CD4-positive, alpha-beta T cell treated with Interleukin-6 for 4 hours (primary cell): Measurements from ENCODE around the gene KISS1R.
A peak's percentile ranks its signal among the peaks of the same experiment; 100 is the strongest.

Experiments
- DNase-seq: peaks from one replicate; pipeline ENCODE4 v3.0.0-alpha.2; 2020; ENCODE audit warnings: mixed read lengths

The KISS1R gene

GRCh38 chr19:900302-901111 lies 16.6 kb upstream of the KISS1R start:
- peak; percentile 58 for DNase-seq

- DNase-seq: no peak
Observed at GRCh38 chr19:901216-902092, 15.7 kb upstream of the KISS1R start.

DNA sequence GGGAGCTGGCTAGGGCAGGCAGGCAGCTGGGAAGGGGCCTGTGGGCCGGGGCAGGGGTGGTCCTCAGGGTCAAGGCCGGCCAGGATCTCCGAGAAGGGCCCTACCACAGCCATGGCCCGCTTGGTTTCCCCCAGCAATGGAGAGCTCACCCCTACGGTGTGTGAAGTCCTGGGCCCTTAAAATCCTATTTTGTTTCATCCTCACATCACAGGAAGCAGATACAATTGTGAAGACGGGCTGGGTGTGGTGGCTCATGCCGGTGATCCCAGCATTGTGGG lies 15.1 kb upstream of the KISS1R start:
- DNase-seq: no peak

GRCh38 chr19:902446-903226 lies 14.5 kb upstream of the KISS1R start:
- no peak for DNase-seq

GRCh38 chr19:903266-903797 lies 13.8 kb upstream of the KISS1R start:
- DNase-seq: no peak

- no peak for DNase-seq
Observed at GRCh38 chr19:904545-904944, 12.6 kb upstream of the KISS1R start.

DNA sequence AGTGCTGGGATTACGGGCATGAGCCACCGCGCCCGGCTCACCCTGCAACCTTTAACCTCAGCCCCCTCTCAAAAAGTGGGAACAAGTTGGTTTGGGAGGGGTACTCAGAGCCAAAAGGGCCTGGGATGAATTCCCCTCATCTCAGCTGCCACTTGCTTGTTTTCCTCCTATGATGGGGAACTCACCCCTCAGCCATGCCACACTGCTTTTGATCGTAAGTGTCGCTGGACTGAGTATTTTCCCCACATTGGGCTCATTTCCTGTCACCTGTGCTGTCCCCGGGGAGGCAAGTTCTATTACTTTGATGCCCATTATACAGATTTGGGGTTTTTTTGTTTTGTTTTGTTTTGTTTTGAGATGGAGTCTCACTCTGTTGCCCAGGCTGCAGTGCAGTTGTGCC lies 10.7 kb upstream of the KISS1R start:
- DNase-seq: peak; percentile 39

DNA sequence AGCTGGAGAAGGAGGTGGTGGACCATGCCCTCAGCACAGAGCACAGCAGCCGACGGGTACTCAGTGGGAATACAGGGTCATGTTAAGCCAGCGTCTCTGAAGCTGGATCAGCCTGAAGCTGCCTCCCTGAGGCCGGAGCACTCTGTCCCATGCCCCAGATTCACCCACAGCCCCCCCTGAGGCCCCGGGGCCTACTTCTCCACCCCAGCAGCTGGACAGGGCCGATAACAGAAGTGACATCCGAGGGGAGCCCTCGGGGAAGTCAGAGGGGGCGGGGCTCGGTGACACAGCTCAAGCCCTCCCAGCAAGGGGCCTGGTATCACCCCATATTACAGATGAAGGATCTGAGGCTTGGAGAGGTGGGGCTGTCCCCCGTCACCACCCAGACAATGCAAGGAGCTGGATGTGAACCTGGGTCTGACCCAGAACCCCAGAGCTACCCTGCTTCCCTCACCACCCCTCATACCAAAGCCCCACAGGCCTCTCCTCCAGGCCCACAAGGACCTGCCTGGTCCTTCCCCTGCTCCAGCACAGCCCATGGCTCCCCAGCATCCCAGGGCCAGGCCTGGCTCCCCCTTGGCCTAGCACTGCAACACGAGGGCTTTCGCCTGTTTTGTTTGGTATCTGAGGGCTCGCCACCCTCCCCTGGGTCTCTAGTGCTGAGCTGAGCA lies 9.8 kb upstream of the KISS1R start:
- DNase-seq: peak; percentile 54

DNA sequence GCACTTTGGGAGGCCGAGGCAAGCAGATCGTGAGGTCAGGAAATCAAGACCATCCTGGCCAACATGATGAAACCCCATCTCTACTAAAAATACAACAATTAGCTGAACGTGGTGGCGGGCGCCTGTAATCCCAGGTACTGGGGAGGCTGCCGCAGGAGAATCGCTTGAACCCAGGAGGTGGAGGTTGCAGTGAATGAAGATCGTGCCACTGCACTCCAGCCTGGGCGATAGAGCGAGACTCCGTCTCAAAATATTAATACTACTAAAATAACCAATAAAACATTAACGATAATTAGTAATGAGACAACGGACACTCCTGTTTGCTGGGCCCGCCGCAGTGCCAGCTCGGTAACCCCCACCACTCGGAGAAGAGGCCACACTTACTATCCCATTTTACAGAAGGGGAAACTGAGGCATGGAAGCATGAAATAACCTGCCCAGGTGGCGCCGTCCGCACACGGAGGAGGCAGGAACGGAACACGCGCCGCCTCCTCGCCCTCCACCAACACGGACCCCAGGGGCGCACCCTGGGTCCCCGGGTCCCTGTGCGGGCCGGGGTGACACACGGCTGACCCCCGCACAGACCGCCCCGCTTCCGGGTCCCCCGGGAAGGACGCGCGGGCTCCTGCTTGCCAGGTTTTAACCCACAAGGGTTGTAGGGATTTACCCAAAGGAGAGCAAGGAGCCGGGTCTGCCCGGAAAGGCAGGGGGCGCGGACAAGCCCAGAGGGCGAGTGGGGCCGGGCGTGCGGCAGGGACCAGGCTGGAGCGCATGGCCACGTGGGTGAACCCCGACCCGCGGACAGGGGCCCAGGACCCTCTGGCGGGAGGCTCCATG lies 5.7 kb upstream of the KISS1R start:
- DNase-seq: no peak

DNA sequence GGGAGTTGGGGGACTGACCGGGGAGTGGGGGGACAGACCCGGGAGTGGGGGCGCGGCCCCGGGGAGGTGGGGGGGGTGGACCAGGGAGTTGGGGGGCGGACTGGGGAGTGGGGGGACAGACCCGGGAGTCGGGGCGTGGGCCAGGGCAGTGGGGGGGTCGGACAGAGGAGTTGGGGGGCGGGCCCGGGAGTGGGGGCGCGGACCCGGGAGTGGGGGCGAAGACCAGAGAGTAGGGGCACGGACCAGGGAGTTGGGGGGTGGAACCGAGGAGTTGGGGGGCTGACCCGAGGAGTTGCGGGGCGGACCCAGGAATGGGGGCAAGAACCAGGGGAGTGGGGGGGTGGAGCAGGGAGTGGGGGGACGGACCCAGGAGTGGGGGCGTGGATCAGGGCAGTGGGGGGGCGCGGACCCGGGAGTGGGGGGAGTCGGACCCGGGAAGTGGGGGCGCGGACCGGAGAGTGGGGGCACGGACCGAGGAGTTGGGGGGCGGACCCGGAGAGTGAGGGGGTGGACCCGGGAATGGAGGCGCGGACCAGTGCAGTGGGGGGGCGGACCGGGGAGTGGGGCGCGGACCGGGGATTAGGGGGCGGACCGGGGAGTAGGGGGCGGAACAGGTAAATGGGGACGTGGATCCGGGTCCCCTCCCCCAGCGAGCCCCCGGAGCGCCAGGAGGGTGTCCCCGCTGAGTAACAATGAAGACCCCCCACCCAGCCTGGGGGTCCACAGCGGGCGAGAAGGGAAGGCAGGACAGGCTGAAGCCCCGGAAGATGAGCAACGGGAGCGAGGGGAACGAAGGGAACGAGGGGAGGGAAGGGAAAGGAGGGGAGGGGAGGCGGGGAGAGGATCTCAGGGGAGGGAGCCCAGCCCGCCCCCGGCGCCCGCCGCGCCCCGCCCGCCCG lies 4.7 kb upstream of the KISS1R start:
- DNase-seq: peak; percentile 73

GRCh38 chr19:913080-913748 lies 3.9 kb upstream of the KISS1R start, which contains the start of gene R3HDM4:
R3HDM4 (minus strand) TSS chr19:913219; CDS start chr19:913157, 62 bp downstream.
- DNase-seq: peak; percentile 92

GRCh38 chr19:916645-917322 lies 349 bp upstream of the KISS1R start:
- peak; percentile 49 for DNase-seq

- no peak for DNase-seq
Observed at GRCh38 chr19:918152-918437, 962 bp downstream of the KISS1R start.

DNA sequence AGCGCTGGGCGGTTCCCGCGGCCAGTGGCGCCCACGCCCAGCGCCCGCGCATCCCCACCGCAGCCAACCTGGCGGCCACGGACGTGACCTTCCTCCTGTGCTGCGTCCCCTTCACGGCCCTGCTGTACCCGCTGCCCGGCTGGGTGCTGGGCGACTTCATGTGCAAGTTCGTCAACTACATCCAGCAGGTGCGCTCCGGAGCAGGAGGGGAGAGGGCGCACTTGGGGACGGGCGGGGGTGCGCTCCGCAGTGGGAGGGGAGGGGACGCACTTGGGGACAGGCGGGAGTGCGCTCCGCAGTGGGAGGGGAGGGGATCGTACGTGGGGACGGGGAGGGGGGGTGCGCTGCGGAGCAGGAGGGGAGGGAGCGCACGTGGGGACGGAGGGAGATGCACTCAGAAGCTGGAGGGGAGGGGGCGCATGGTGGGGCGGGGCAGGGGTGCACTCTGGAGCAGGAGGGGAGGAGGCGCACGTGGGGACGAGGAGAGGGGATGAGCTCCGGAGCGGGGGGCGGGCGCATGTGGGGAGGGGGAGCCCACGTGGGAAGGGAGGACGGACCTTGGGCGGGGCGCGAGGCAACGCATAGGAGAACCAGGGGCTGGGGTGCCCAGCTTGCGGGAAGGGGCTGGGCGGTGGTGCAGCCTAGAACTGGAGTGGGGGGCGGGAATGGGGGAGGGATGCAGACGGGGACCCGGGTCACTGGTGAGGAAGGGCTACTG lies 1.5 kb downstream of the KISS1R start:
- peak; percentile 77 for DNase-seq

DNA sequence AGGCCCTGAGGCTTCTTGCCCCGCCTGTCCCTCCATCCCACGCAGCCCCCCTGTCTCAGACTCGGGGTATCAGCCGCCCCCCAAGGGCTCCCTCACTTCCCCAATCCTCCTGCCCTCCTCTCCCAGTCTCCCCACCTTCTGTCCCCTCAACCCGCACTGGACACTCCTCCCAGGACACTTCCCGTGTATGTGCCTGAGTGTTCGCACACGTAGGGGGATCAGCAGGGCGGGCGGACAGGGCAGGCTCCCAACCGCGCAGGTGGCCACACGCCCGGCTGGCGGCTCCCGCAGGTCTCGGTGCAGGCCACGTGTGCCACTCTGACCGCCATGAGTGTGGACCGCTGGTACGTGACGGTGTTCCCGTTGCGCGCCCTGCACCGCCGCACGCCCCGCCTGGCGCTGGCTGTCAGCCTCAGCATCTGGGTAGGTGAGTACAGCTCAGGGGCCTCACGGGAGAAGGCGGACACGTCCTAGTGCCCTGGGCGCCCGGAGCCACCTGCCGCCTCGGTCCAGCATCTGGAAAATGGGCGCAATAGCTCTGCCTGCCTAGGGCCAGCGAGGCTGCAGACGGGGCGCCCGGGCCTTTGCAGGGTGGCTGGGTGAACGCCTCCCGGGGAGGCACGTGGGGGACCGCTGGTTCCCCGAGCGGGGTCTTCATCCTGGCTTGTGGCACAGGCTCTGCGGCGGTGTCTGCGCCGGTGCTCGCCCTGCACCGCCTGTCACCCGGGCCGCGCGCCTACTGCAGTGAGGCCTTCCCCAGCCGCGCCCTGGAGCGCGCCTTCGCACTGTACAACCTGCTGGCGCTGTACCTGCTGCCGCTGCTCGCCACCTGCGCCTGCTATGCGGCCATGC lies 2.3 kb downstream of the KISS1R start:
- peak; percentile 63 for DNase-seq

GRCh38 chr19:920051-920864 lies 3.1 kb downstream of the KISS1R start:
- DNase-seq: peak; percentile 82

DNA sequence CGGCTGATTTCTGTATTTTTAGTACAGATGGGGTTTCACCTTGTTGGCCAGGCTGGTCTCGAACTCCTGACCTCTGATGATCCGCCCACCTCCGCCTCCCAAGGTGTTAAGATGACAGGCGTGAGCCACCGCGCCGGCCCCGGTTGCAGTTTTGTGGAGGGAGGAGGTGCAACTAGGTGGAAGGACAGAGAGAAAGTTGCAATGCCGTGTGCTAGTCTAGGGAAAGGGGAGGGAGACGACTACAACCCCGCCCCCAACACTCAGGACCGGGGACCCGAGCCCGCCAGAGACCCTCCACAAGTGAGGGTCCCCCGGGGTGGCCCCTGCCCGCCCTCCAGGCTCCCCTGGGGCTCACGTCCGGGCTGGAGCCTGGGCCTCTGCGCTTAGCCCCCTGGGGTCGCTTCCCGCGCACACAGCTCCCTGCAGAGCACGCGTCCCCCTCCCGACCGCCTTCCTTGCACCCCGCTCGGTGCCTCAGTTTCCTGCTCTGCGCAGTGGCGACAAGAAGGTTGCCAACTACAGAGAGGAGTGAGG lies 7.5 kb downstream of the KISS1R start:
- DNase-seq: no peak
